Myocyte (in vitro differentiated cells): Measurements from ENCODE around the gene NPC2. TPM values are rescaled to one million over a fixed set of nuclear protein-coding genes. Genes with fewer than 3 reads are reported as not detected.

Experiments
- DNase-seq: peaks from one replicate; pipeline ENCODE4 v3.0.0-alpha.2; 2012; ENCODE audit warnings: low read depth
- total RNA-seq: library from RNA; depleted of rRNA; stranded (reverse); fragments of >200 nt; gene quantifications from 2 replicates; pipeline ENCODE4 v1.2.3, GENCODE V29; 2014

NPC2 gene
- total RNA-seq, 1 donor from 2014 or later: 898 TPM

- DNase-seq: no peak
These were observed 10.3 kb upstream of the NPC2 start for GRCh38 chr14:74503291-74503937.

- peak; percentile 44 for DNase-seq
These were observed 9.3 kb upstream of the NPC2 start for GRCh38 chr14:74502236-74503019.

GRCh38 chr14:74501691-74502090 is 8.6 kb upstream of the NPC2 start:
- no peak for DNase-seq

GRCh38 chr14:74501135-74501614 is 8.1 kb upstream of the NPC2 start:
- DNase-seq: peak; percentile 65

- no peak for DNase-seq
These were observed 7.5 kb upstream of the NPC2 start for GRCh38 chr14:74500417-74501134.

- no peak for DNase-seq
These were observed 2.3 kb upstream of the NPC2 start for GRCh38 chr14:74495356-74495755.

- peak; percentile 99 for DNase-seq
These were observed 497 bp upstream of the NPC2 start, which contains the start of gene ISCA2 for GRCh38 chr14:74493343-74494261. TSS of gene ISCA2 (plus strand) at chr14:74493765. CDS start at chr14:74493775, 10 bp downstream.

GRCh38 chr14:74491956-74492775 is 939 bp downstream of the NPC2 start:
- peak; percentile 63 for DNase-seq

GRCh38 chr14:74490486-74490885 is 2.6 kb downstream of the NPC2 start:
- no peak for DNase-seq

GRCh38 chr14:74488786-74489397 is 4.2 kb downstream of the NPC2 start:
- no peak for DNase-seq

GRCh38 chr14:74486164-74486563 is 6.9 kb downstream of the NPC2 start:
- DNase-seq: no peak

GRCh38 chr14:74483321-74483720 is 9.8 kb downstream of the NPC2 start:
- DNase-seq: no peak

GRCh38 chr14:74482571-74482970 is 10.5 kb downstream of the NPC2 start:
- DNase-seq: no peak

- DNase-seq: no peak
These were observed 13.1 kb downstream of the NPC2 start for GRCh38 chr14:74480046-74480445.

- DNase-seq: peak; percentile 23
These were observed 14.0 kb downstream of the NPC2 start for GRCh38 chr14:74478996-74479635.

- no peak for DNase-seq
These were observed 16.5 kb downstream of the NPC2 start for GRCh38 chr14:74476607-74477006.

- no peak for DNase-seq
These were observed 17.0 kb downstream of the NPC2 start for GRCh38 chr14:74476107-74476506.

- DNase-seq: peak; percentile 41
These were observed 17.4 kb downstream of the NPC2 start for GRCh38 chr14:74475678-74476077.

- peak; percentile 76 for DNase-seq
These were observed 18.7 kb downstream of the NPC2 start for GRCh38 chr14:74474376-74474775.
